ENCODE measurements around the gene GINM1.

DNA sequence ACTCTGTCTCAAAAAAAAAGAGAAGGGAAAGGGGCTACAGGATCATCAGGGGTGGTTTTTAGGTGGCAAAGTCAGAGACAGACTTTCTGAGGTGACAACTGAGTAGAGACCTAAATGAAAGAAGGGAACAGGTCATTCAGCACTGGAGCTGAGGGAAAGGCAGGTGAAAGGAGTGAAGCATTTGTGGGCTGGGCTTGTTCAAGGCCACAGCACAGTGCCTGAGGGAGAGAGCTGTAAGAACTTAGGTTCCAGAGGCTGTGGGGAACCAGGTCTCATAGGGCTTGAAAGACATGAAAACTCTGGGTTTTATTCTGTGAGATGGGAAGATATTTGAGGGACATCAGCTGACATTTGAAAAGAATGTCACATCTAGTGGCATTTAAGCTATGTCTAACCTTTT is 61.5 kb downstream of the GINM1 start:
- TF ChIP-seq, protein P1, sequence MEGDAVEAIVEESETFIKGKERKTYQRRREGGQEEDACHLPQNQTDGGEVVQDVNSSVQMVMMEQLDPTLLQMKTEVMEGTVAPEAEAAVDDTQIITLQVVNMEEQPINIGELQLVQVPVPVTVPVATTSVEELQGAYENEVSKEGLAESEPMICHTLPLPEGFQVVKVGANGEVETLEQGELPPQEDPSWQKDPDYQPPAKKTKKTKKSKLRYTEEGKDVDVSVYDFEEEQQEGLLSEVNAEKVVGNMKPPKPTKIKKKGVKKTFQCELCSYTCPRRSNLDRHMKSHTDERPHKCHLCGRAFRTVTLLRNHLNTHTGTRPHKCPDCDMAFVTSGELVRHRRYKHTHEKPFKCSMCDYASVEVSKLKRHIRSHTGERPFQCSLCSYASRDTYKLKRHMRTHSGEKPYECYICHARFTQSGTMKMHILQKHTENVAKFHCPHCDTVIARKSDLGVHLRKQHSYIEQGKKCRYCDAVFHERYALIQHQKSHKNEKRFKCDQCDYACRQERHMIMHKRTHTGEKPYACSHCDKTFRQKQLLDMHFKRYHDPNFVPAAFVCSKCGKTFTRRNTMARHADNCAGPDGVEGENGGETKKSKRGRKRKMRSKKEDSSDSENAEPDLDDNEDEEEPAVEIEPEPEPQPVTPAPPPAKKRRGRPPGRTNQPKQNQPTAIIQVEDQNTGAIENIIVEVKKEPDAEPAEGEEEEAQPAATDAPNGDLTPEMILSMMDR (conservative IDR thresholded peaks at IDR 0.05), result no peak
- no peak for TF ChIP-seq EZH2 (IDR thresholded peaks at IDR 0.05; ENCODE audit: low read depth)

Data from PC-9 (cell line).